GM19397 (cell line): Measurements from ENCODE around the gene DHX58.
"Not testable (repeated sequence)": the region's sequence is repeated elsewhere in the genome, so short reads cannot be mapped to it uniquely, and the experiment has no call there.

Source experiments
- ATAC-seq: cut with Tn5 transposase; IDR thresholded peaks from one replicate; pipeline ENCODE4 v1.9.1; 2021; ENCODE audit warnings: mild to moderate bottlenecking, moderate library complexity; ENCODE audit not compliant: unreplicated experiment

DHX58 gene

GRCh38 chr17:42112552-42113176, at the start of gene DHX58:
Gene DHX58, minus strand, starts transcription at chr17:42112714. Its CDS starts 822 bp downstream, at chr17:42111892.
- peak; percentile 57 for ATAC-seq

- ATAC-seq: no peak
These were observed 48.0 kb upstream of the DHX58 start for GRCh38 chr17:42160531-42160910.

GRCh38 chr17:42159796-42160530, 47.4 kb upstream of the DHX58 start:
- no peak for ATAC-seq

- no peak for ATAC-seq
These were observed 43.1 kb upstream of the DHX58 start for GRCh38 chr17:42155614-42156045.

- ATAC-seq: no peak
These were observed 41.6 kb upstream of the DHX58 start for GRCh38 chr17:42153919-42154742.

- no peak for ATAC-seq
These were observed 34.5 kb upstream of the DHX58 start for GRCh38 chr17:42146911-42147607.

- not testable (repeated sequence) for ATAC-seq
These were observed 30.6 kb upstream of the DHX58 start for GRCh38 chr17:42143138-42143537.

- no peak for ATAC-seq
These were observed 29.9 kb upstream of the DHX58 start for GRCh38 chr17:42142371-42142896.

GRCh38 chr17:42141382-42141781, 28.9 kb upstream of the DHX58 start:
- no peak for ATAC-seq

- not testable (repeated sequence) for ATAC-seq
These were observed 28.2 kb upstream of the DHX58 start for GRCh38 chr17:42140690-42141089.

- ATAC-seq: no peak
These were observed 26.4 kb upstream of the DHX58 start for GRCh38 chr17:42138749-42139492.

GRCh38 chr17:42136654-42137051, 24.1 kb upstream of the DHX58 start:
- no peak for ATAC-seq

GRCh38 chr17:42135664-42136653, 23.4 kb upstream of the DHX58 start:
- no peak for ATAC-seq

- ATAC-seq: no peak
These were observed 22.6 kb upstream of the DHX58 start for GRCh38 chr17:42135151-42135550.

GRCh38 chr17:42133461-42134041, 21.0 kb upstream of the DHX58 start:
- ATAC-seq: peak; percentile 78

- peak; percentile 24 for ATAC-seq
These were observed 20.4 kb upstream of the DHX58 start for GRCh38 chr17:42132941-42133340.

- no peak for ATAC-seq
These were observed 19.5 kb upstream of the DHX58 start for GRCh38 chr17:42131981-42132432.

- no peak for ATAC-seq
These were observed 18.7 kb upstream of the DHX58 start for GRCh38 chr17:42131232-42131631.
